ENCODE results near the gene ZNF738. TPM values are rescaled to one million over a fixed set of nuclear protein-coding genes. Genes with fewer than 3 reads are reported as not detected.

The ZNF738 gene
- total and polyA plus RNA-seq, 2 donors (not counting 1 experiment from before 2014, with no cell fraction given), result 7.0 to 27.1 TPM

DNA sequence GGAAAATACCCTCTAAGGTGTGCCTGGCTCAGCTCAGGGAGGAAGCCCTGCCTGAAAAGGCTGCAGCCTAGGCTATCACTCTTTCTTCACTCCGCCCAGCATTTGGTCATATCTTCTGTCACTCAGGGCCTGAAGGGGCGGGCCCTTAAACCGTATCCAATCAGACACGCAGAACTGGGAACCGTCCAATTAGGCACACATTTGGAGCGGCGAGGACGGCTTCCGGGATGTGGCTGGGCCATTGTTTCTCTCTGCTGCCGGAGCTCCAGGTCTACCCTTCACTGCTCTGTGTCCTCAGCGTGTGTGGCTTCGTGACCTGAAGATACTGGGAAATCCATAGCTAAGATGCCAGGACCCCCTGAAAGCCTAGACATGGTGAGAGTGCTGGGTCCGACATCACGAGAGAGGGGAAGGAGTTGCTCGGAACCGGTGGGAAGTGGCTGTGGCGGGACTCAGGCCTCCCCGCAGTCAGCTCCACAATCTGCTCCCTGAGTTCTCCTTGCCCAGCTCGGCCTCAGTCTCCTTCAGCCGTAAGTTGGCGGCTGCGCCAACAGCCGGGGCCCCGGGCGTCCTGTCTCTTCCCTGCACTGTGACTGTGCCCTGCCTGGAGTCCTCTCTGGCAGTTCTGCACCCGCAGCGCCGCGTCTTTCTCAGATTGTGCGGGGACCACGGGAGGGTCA is 38.2 kb downstream of the ZNF738 start, which contains the start of gene ZNF493:
Gene ZNF493 (plus strand): TSS at position 241 of the 680 bp plus-strand sequence. CDS start 105 bp downstream, at position 346.
- peak; percentile 100 for ATAC-seq (ENCODE audit: low read depth)
- H3K4me1 ChIP-seq (ENCODE audit: control insufficient read depth in 2 of 2, insufficient read depth in 2 of 2, low read length in 2 of 2), result peaks cover 12 to 15% of the 10 kb centered on the region in 2 donors
- H4K20me1 ChIP-seq (ENCODE audit: control insufficient read depth, insufficient read depth, low read length, poor library complexity, severe bottlenecking), result no peaks in the 10 kb centered on the region
- peak within 1 kb of the TSS; percentile 62 to 64 for H3K27ac ChIP-seq (ENCODE audit: low read length in 2 of 2)
- intact Hi-C loops (cut with micrococcal nuclease), result loop anchor here (1.0 to 10.0 kb wide), 7 partner anchors 38 to 438 kb away; partner anchors contain the start of genes ZNF100, ZNF429, ZNF43 and ZNF431
- H3K9ac ChIP-seq (ENCODE audit: low read length), result peak within 1 kb of the TSS; percentile 76
- Mint-ChIP-seq H3K4me1 (peaks cover 23% of the 10 kb centered on the region), H3K27me3 (no peaks in the 10 kb centered on the region), H3K9me3 (ENCODE audit: insufficient read depth) (peaks cover 2% of the 10 kb centered on the region), H3K4me3 (peak within 1 kb of the TSS; percentile 94), H3K27ac (peak within 1 kb of the TSS; percentile 88)
- peak within 1 kb of the TSS; percentile 76 for H2AFZ ChIP-seq (ENCODE audit: insufficient read depth, low read depth, low read length, poor library complexity, severe bottlenecking)
- ChIA-PET POLR2A (interaction anchor here (0.6 to 1.3 kb wide), 7 partner anchors 64 to 1230 kb away, joined by 3 to 15 read pairs (median 4); partner anchors contain the start of genes ZNF429, ZNF43, ZNF486 and ZNF708), CTCF (interaction anchor here (1.5 kb wide), 1 partner anchor 11 kb away, joined by 4 read pairs; no protein-coding TSS in a partner anchor)
- DNase-seq, result peak; percentile 93
- peaks cover 7 to 13% of the 10 kb centered on the region in 2 experiments for H3K36me3 ChIP-seq (replicated peaks in 1 of 2; ENCODE audit: control extremely low read depth in 1 of 2, control insufficient read depth in 1 of 2, extremely low read depth in 1 of 2, insufficient read depth in 2 of 2, low read length in 1 of 2)
- TF ChIP-seq, protein P1, sequence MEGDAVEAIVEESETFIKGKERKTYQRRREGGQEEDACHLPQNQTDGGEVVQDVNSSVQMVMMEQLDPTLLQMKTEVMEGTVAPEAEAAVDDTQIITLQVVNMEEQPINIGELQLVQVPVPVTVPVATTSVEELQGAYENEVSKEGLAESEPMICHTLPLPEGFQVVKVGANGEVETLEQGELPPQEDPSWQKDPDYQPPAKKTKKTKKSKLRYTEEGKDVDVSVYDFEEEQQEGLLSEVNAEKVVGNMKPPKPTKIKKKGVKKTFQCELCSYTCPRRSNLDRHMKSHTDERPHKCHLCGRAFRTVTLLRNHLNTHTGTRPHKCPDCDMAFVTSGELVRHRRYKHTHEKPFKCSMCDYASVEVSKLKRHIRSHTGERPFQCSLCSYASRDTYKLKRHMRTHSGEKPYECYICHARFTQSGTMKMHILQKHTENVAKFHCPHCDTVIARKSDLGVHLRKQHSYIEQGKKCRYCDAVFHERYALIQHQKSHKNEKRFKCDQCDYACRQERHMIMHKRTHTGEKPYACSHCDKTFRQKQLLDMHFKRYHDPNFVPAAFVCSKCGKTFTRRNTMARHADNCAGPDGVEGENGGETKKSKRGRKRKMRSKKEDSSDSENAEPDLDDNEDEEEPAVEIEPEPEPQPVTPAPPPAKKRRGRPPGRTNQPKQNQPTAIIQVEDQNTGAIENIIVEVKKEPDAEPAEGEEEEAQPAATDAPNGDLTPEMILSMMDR (IDR thresholded peaks at IDR 0.05), result no peak
- TF ChIP-seq EZH2 (IDR thresholded peaks at IDR 0.05; ENCODE audit: borderline replicate concordance, insufficient read depth, low read depth, low read length, poor library complexity, severe bottlenecking), result no peak
- H3K27me3 ChIP-seq (replicated peaks in 1 of 4; ENCODE audit: control extremely low read depth in 1 of 4, control insufficient read depth in 3 of 4, insufficient read depth in 4 of 4, low read length in 3 of 4), result no peaks in the 10 kb centered on the region
- H3K9me3 ChIP-seq (ENCODE audit: control extremely low read depth in 1 of 3, control insufficient read depth in 2 of 3, insufficient read depth in 1 of 3, low read length in 2 of 3), result peaks cover under 1 to 31% (median 4%) of the 10 kb centered on the region in 3 donors
- H3K4me2 ChIP-seq (replicated peaks; ENCODE audit: low read depth, low read length, poor library complexity, severe bottlenecking), result peak within 1 kb of the TSS; percentile 71
- H3K79me2 ChIP-seq (ENCODE audit: control insufficient read depth, insufficient read depth, low read length), result peaks cover 50% of the 10 kb centered on the region
- WGBS (ENCODE audit: insufficient coverage), result under 1% methylated on average over 31 of the region's 31 CpGs
- H3K4me3 ChIP-seq (ENCODE audit: control extremely low read depth in 1 of 5, extremely low read depth in 1 of 5, insufficient read depth in 1 of 5, low read depth in 2 of 5, low read length in 4 of 5), result peak within 1 kb of the TSS; percentile 63 to 96 (median 75)

DNA sequence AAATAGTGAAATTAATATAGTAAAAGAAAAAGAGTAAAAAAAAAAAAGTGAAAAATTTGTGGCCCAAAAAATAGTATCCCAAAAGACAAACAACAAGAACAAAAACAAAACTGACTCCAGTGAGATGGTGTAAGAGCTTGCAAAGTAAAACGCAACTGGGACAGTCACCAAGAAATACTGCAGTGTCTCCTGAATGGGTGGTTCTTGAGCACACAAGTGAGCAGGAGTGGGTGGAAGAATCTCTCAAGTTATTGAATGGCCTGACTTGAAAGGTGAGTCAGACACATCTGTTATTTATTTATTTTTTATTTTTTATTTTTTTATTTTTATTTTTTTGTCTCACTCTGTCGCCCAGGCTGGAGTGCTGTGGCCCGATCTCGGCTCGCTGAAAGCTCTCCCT is 40.1 kb downstream of the ZNF738 start:
- H3K9me3 ChIP-seq (ENCODE audit: control extremely low read depth in 1 of 3, control insufficient read depth in 2 of 3, insufficient read depth in 1 of 3, low read length in 2 of 3), result peaks cover 0 to 32% (median 7%) of the 10 kb centered on the region in 3 donors
- H3K9ac ChIP-seq (ENCODE audit: low read length), result no peak overlapping the region
- 100% methylated on average over 1 of the region's 5 CpGs for WGBS (ENCODE audit: insufficient coverage)
- H3K27me3 Mint-ChIP-seq, result no peaks in the 10 kb centered on the region
- peaks cover 28% of the 10 kb centered on the region for H3K4me1 Mint-ChIP-seq
- no peaks in the 10 kb centered on the region for H4K20me1 ChIP-seq (ENCODE audit: control insufficient read depth, insufficient read depth, low read length, poor library complexity, severe bottlenecking)
- ChIA-PET POLR2A (no interaction called here), CTCF (no interaction called here)
- H3K27ac Mint-ChIP-seq, result no peak overlapping the region
- peak overlapping the region; percentile 94 for H3K4me3 Mint-ChIP-seq
- no peak for TF ChIP-seq EZH2 (IDR thresholded peaks at IDR 0.05; ENCODE audit: borderline replicate concordance, insufficient read depth, low read depth, low read length, poor library complexity, severe bottlenecking)
- TF ChIP-seq, protein P1 (IDR thresholded peaks at IDR 0.05), result no peak
- H3K4me2 ChIP-seq (replicated peaks; ENCODE audit: low read depth, low read length, poor library complexity, severe bottlenecking), result no peak overlapping the region
- peaks cover 68% of the 10 kb centered on the region for H3K79me2 ChIP-seq (ENCODE audit: control insufficient read depth, insufficient read depth, low read length)
- no peak overlapping the region for H3K27ac ChIP-seq (ENCODE audit: low read length in 2 of 2)
- H2AFZ ChIP-seq (ENCODE audit: insufficient read depth, low read depth, low read length, poor library complexity, severe bottlenecking), result no peak overlapping the region
- peaks cover 3% of the 10 kb centered on the region for H3K9me3 Mint-ChIP-seq (ENCODE audit: insufficient read depth)
- DNase-seq, result no peak
- no peak for ATAC-seq (ENCODE audit: low read depth)
- no peaks in the 10 kb centered on the region for H3K27me3 ChIP-seq (replicated peaks in 1 of 4; ENCODE audit: control extremely low read depth in 1 of 4, control insufficient read depth in 3 of 4, insufficient read depth in 4 of 4, low read length in 3 of 4)
- H3K36me3 ChIP-seq (replicated peaks in 1 of 2; ENCODE audit: control extremely low read depth in 1 of 2, control insufficient read depth in 1 of 2, extremely low read depth in 1 of 2, insufficient read depth in 2 of 2, low read length in 1 of 2), result peaks cover 14 to 28% of the 10 kb centered on the region in 2 experiments
- no peak overlapping the region for H3K4me3 ChIP-seq (ENCODE audit: control extremely low read depth in 1 of 5, extremely low read depth in 1 of 5, insufficient read depth in 1 of 5, low read depth in 2 of 5, low read length in 4 of 5)
- intact Hi-C loops (cut with micrococcal nuclease), result loop anchor here (5.0 to 10.0 kb wide), 3 partner anchors 317 to 436 kb away; partner anchors contain the start of genes ZNF100, ZNF43 and ZNF714
- H3K4me1 ChIP-seq (ENCODE audit: control insufficient read depth in 2 of 2, insufficient read depth in 2 of 2, low read length in 2 of 2), result peaks cover 12 to 15% of the 10 kb centered on the region in 2 donors

All from B cell (primary cell).